Ishikawa (cell line): Measurements from ENCODE around the gene TMC3.

ENCODE experiments used
- CEBPB ChIP-seq: IDR thresholded peaks from 2 replicates; pipeline ENCODE4 v1.6.1; 2012
- CREB1 ChIP-seq: IDR thresholded peaks from 2 replicates; pipeline ENCODE4 v1.6.1; 2012; ENCODE audit warnings: low read depth
- EGR1 ChIP-seq: IDR thresholded peaks from 2 replicates; pipeline ENCODE4 v1.6.1; 2012
- EP300 ChIP-seq: IDR thresholded peaks from 2 replicates; pipeline ENCODE4 v1.6.1; 2012; ENCODE audit warnings: borderline replicate concordance
- FOXM1 ChIP-seq: IDR thresholded peaks from 2 replicates; pipeline ENCODE4 v1.6.1; 2012; ENCODE audit warnings: low read depth, borderline replicate concordance
- MAX ChIP-seq: IDR thresholded peaks from 2 replicates; pipeline ENCODE4 v1.6.1; 2012
- NFIC ChIP-seq: IDR thresholded peaks from 2 replicates; pipeline ENCODE4 v1.6.1; 2012
- RAD21 ChIP-seq: IDR thresholded peaks from 2 replicates; pipeline ENCODE4 v1.6.1; 2012; ENCODE audit warnings: low read depth
- REST ChIP-seq: IDR thresholded peaks from 2 replicates; pipeline ENCODE4 v1.6.1; 2012; ENCODE audit warnings: low read depth, mild to moderate bottlenecking
- TAF1 ChIP-seq: IDR thresholded peaks from 2 replicates; pipeline ENCODE4 v1.6.1; 2012; ENCODE audit warnings: low read depth, mild to moderate bottlenecking
- TCF12 ChIP-seq: IDR thresholded peaks from 2 replicates; pipeline ENCODE4 v1.6.1; 2012; ENCODE audit warnings: low read depth
- TEAD4 ChIP-seq: IDR thresholded peaks from 2 replicates; pipeline ENCODE4 v1.6.1; 2012
- USF1 ChIP-seq: IDR thresholded peaks from 2 replicates; pipeline ENCODE4 v1.6.1; 2012
- YY1 ChIP-seq: IDR thresholded peaks from 2 replicates; pipeline ENCODE4 v1.6.1; 2012; ENCODE audit warnings: low read depth

- TF ChIP-seq REST (no peak), NFIC (no peak), TEAD4 (no peak), EP300 (no peak), TAF1 (no peak), RAD21 (no peak), MAX (no peak), YY1 (no peak), EGR1 (no peak), USF1 (no peak), CREB1 (no peak), CEBPB (no peak), FOXM1 (no peak), TCF12 (no peak)
These were observed 12.1 kb downstream of the TMC3 start for GRCh38 chr15:81361891-81362290.
